HCT116 (cell line): ENCODE data around the gene DDX54. TPM values are rescaled to one million over a fixed set of nuclear protein-coding genes. Genes with fewer than 3 reads are reported as not detected.

Source experiments
- ATAC-seq: fragments of 200-7000 bp; cut with Tn5 transposase; 2 replicates; pipeline ENCODE4 v1.9.1; 2020; ENCODE audit warnings: mild to moderate bottlenecking, moderate library complexity
- BruUV-seq: library from RNA; stranded (reverse); fragments of 400-500 nt; replicated peaks from 2 replicates; lab custom pipeline; 2021; lab: Mats Ljungman, UMichigan
- CTCF ChIA-PET: fragments of 300-600 bp; sonication (Branson Sonifier 250); formaldehyde crosslinking; loops from one replicate; lab custom pipeline; 2021; ENCODE audit warnings: antibody characterized with exemption; lab: Charles Lee
- POLR2A ChIA-PET: fragments of 300-600, 350-600 bp; sonication (Branson Sonifier 250); formaldehyde crosslinking; loops from one replicate; lab custom pipeline; 2021; ENCODE audit warnings: antibody characterized with exemption; lab: Charles Lee
- RAD21 ChIA-PET, 2 experiments: fragments of 300-600 bp; sonication (Branson Sonifier 250); formaldehyde crosslinking; loops; one replicate each; lab custom pipeline; 2023; ENCODE audit warnings: low total read pairs in 2 of 2; ENCODE audit not compliant: uncharacterized antibody in 2 of 2, unreplicated experiment in 2 of 2, low non-redundant PET in 1 of 2; lab: Charles Lee
- DNase-seq: peaks from one replicate; pipeline ENCODE4 v3.0.0-alpha.2; 2010; ENCODE audit warnings: low read depth, low spot score
- H2AFZ ChIP-seq: fragments of 200-600 bp; shearing (Covaris generic), sonication (generic); 2 replicates; pipeline ENCODE4 v1.6.1; 2017; ENCODE audit warnings: low read depth, mixed run types, mixed read lengths, antibody characterized with exemption, low read length; ENCODE audit not compliant: poor library complexity, severe bottlenecking
- H3K27ac ChIP-seq: 2 replicates; pipeline ENCODE4 v1.5.1; 2012; ENCODE audit warnings: low read depth, low read length
- H3K27me3 ChIP-seq: fragments of 200-600 bp; sonication (generic); 2 replicates; pipeline ENCODE4 v1.6.1; 2016; ENCODE audit warnings: mixed run types, low read length, mixed read lengths; ENCODE audit not compliant: insufficient read depth
- H3K36me3 ChIP-seq, 2 experiments: fragments of 200-500 bp in 1 of 2; fragments of 200-600 bp in 1 of 2; sonication (Bioruptor generic) in 1 of 2; sonication (generic) in 1 of 2; 2 replicates each; pipeline versions ENCODE4 v1.5.1 to v1.6.1; 2014 to 2016; ENCODE audit warnings: low read length in 2 of 2, inconsistent platforms in 1 of 2, mixed read lengths in 1 of 2, mixed run types in 1 of 2; ENCODE audit not compliant: insufficient read depth in 2 of 2, control insufficient read depth in 1 of 2
- H3K4me1 ChIP-seq, 2 experiments: fragments of 200-600 bp in 1 of 2; sonication (generic) in 1 of 2; 2 replicates each; pipeline versions ENCODE4 v1.5.1 to v1.6.1; 2012 to 2017; ENCODE audit warnings: low read length in 2 of 2, inconsistent platforms in 1 of 2, mild to moderate bottlenecking in 1 of 2, mixed read lengths in 1 of 2, mixed run types in 1 of 2, moderate library complexity in 1 of 2; ENCODE audit not compliant: insufficient read depth in 2 of 2, control insufficient read depth in 1 of 2
- H3K4me2 ChIP-seq: fragments of 200-600 bp; sonication (generic); 2 replicates; pipeline ENCODE4 v1.6.1; 2017; ENCODE audit warnings: mixed run types, low read length, mixed read lengths
- H3K4me3 ChIP-seq, 2 experiments: fragments of 200-600 bp in 1 of 2; sonication (generic) in 1 of 2; replicated peaks in 1 of 2; 2 replicates each; pipeline ENCODE4 v1.5.1; 2011 to 2016; ENCODE audit warnings: low read length in 2 of 2, control low read depth in 1 of 2, low read depth in 1 of 2, mild to moderate bottlenecking in 1 of 2, mixed read lengths in 1 of 2, mixed run types in 1 of 2
- H3K79me2 ChIP-seq: fragments of 200-600 bp; sonication (generic); 2 replicates; pipeline ENCODE4 v1.6.1; 2017; ENCODE audit warnings: mild to moderate bottlenecking, mixed run types, low read length, moderate library complexity, mixed read lengths; ENCODE audit not compliant: insufficient read depth
- H3K9ac ChIP-seq: fragments of 200-600 bp; sonication (generic); 2 replicates; pipeline ENCODE4 v1.6.1; 2016; ENCODE audit warnings: low read length, mixed read lengths
- H3K9me2 ChIP-seq: fragments of 200-600 bp; sonication (generic), shearing (Covaris generic); 2 replicates; pipeline ENCODE4 v1.6.1; 2017; ENCODE audit warnings: mixed run types, mild to moderate bottlenecking, moderate library complexity; ENCODE audit not compliant: insufficient read depth
- H3K9me3 ChIP-seq, 2 experiments: fragments of 200-500 bp in 1 of 2; fragments of 200-600 bp in 1 of 2; sonication (Bioruptor generic) in 1 of 2; sonication (generic) in 1 of 2; 2 replicates each; pipeline ENCODE4 v1.6.1; 2014 to 2017; ENCODE audit warnings: low read length in 2 of 2, mixed read lengths in 2 of 2, inconsistent platforms in 1 of 2, low read depth in 1 of 2, mild to moderate bottlenecking in 1 of 2, mixed run types in 1 of 2, moderate library complexity in 1 of 2; ENCODE audit not compliant: control insufficient read depth in 1 of 2, insufficient read depth in 1 of 2
- H4K20me1 ChIP-seq: fragments of 200-600 bp; sonication (generic), shearing (Covaris generic); 2 replicates; pipeline ENCODE4 v1.6.1; 2017; ENCODE audit warnings: mixed run types, mild to moderate bottlenecking, moderate library complexity; ENCODE audit not compliant: insufficient read depth
- CBX3 ChIP-seq: IDR thresholded peaks from 2 replicates; pipeline ENCODE4 v1.6.1; 2012; ENCODE audit warnings: low read depth
- CEBPB ChIP-seq: IDR thresholded peaks from 2 replicates; pipeline ENCODE4 v1.6.1; 2012; ENCODE audit warnings: low read depth
- EGR1 ChIP-seq: IDR thresholded peaks from 2 replicates; pipeline ENCODE4 v1.6.1; 2012; ENCODE audit warnings: low read depth
- EZH2phosphoT487 ChIP-seq: fragments of 200-600 bp; IDR thresholded peaks from 2 replicates; pipeline ENCODE4 v1.6.1; 2018; ENCODE audit warnings: antibody characterized with exemption, borderline replicate concordance
- FOSL1 ChIP-seq: IDR thresholded peaks from 2 replicates; pipeline ENCODE4 v1.6.1; 2012; ENCODE audit warnings: low read depth
- JUND ChIP-seq: IDR thresholded peaks from 2 replicates; pipeline ENCODE4 v1.6.1; 2012
- POLR2AphosphoS5 ChIP-seq: IDR thresholded peaks from 2 replicates; pipeline ENCODE4 v1.6.1; 2011; ENCODE audit warnings: mild to moderate bottlenecking, low read depth, low read length, moderate library complexity
- RAD21 ChIP-seq: IDR thresholded peaks from 2 replicates; pipeline ENCODE4 v1.6.1; 2012; ENCODE audit warnings: low read depth, mild to moderate bottlenecking
- REST ChIP-seq: IDR thresholded peaks from 2 replicates; pipeline ENCODE4 v1.6.1; 2012; ENCODE audit warnings: low read depth
- SIN3A ChIP-seq: IDR thresholded peaks from 2 replicates; pipeline ENCODE4 v1.6.1; 2012; ENCODE audit warnings: low read depth
- SP1 ChIP-seq: IDR thresholded peaks from 2 replicates; pipeline ENCODE4 v1.6.1; 2012; ENCODE audit warnings: low read depth
- SRF ChIP-seq: IDR thresholded peaks from 2 replicates; pipeline ENCODE4 v1.6.1; 2012; ENCODE audit warnings: low read depth
- TCF7L2 ChIP-seq: IDR thresholded peaks from 2 replicates; pipeline ENCODE4 v1.7.0; 2011; ENCODE audit warnings: borderline replicate concordance, inconsistent platforms; ENCODE audit not compliant: insufficient read depth, insufficient read length; ENCODE audit errors: extremely low read depth
- YY1 ChIP-seq: IDR thresholded peaks from 2 replicates; pipeline ENCODE4 v1.6.1; 2011; ENCODE audit warnings: low read length, low read depth, moderate library complexity, mild to moderate bottlenecking; ENCODE audit not compliant: insufficient replicate concordance; ENCODE audit errors: extremely low read depth
- ZBTB33 ChIP-seq: IDR thresholded peaks from 2 replicates; pipeline ENCODE4 v1.6.1; 2011; ENCODE audit warnings: mild to moderate bottlenecking, low read length, moderate library complexity; ENCODE audit not compliant: insufficient replicate concordance; ENCODE audit errors: extremely low read depth
- ZFX ChIP-seq: fragments of 450-650 bp; IDR thresholded peaks from 2 replicates; pipeline ENCODE4 v1.6.1; 2017
- ZNF274 ChIP-seq: fragments of 200-500 bp; sonication (Bioruptor generic); IDR thresholded peaks from 2 replicates; pipeline ENCODE4 v1.6.1; 2014; ENCODE audit warnings: mild to moderate bottlenecking, low read depth, low read length, inconsistent platforms
- intact Hi-C: fragments of 100-400 bp; cut with micrococcal nuclease; formaldehyde crosslinking; loops from 2 replicates; pipeline ENCODE4 v1.10.0; 2022
- total RNA-seq: library from RNA; stranded (reverse); gene quantifications from one replicate; pipeline ENCODE4 v1.2.1, GENCODE V29; 2021; ENCODE audit not compliant: unreplicated experiment
- TF ChIP-seq, protein P1 (sequence below), 3 experiments: fragments of 200-600 bp in 1 of 3; sonication (generic) in 1 of 3; IDR thresholded peaks in 2 of 3; conservative IDR thresholded peaks in 1 of 3; 2 replicates each; pipeline ENCODE4 v1.5.1; 2012 to 2017; ENCODE audit warnings: low read depth in 2 of 3, low read length in 2 of 3, antibody characterized with exemption in 1 of 3, borderline replicate concordance in 1 of 3, control low read depth in 1 of 3, mild to moderate bottlenecking in 1 of 3, mixed read lengths in 1 of 3, mixed run types in 1 of 3, moderate library complexity in 1 of 3; ENCODE audit not compliant: insufficient read depth in 1 of 3
- TF ChIP-seq, protein P2 (sequence below): IDR thresholded peaks from 2 replicates; pipeline ENCODE4 v1.6.1; 2012

The DDX54 gene
- total RNA-seq, 1 experiment from 2014 or later = 110 TPM

GRCh38 chr12:113195598-113195997 is 10.3 kb upstream of the DDX54 start:
- H3K27me3 ChIP-seq = no peaks in the 10 kb centered on the region
- peaks cover 37 to 58% of the 10 kb centered on the region in 2 experiments for H3K4me1 ChIP-seq
- H2AFZ ChIP-seq = no peak overlapping the region
- no peak for TF ChIP-seq TCF7L2
- no peak for TF ChIP-seq YY1
- no peak for TF ChIP-seq EGR1
- TF ChIP-seq SP1 = no peak
- TF ChIP-seq POLR2AphosphoS5 = no peak
- TF ChIP-seq ZFX = no peak
- no peak for TF ChIP-seq SIN3A
- no peak for TF ChIP-seq CBX3
- no peak for TF ChIP-seq EZH2phosphoT487
- no peak for TF ChIP-seq ZBTB33
- TF ChIP-seq ZNF274 = no peak
- TF ChIP-seq CEBPB = no peak
- TF ChIP-seq, protein P1, sequence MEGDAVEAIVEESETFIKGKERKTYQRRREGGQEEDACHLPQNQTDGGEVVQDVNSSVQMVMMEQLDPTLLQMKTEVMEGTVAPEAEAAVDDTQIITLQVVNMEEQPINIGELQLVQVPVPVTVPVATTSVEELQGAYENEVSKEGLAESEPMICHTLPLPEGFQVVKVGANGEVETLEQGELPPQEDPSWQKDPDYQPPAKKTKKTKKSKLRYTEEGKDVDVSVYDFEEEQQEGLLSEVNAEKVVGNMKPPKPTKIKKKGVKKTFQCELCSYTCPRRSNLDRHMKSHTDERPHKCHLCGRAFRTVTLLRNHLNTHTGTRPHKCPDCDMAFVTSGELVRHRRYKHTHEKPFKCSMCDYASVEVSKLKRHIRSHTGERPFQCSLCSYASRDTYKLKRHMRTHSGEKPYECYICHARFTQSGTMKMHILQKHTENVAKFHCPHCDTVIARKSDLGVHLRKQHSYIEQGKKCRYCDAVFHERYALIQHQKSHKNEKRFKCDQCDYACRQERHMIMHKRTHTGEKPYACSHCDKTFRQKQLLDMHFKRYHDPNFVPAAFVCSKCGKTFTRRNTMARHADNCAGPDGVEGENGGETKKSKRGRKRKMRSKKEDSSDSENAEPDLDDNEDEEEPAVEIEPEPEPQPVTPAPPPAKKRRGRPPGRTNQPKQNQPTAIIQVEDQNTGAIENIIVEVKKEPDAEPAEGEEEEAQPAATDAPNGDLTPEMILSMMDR (IDR thresholded peaks at IDR 0.05 in 2 of 3, conservative IDR thresholded peaks at IDR 0.05 in 1 of 3; ENCODE audit: borderline replicate concordance in 1 of 3, insufficient read depth in 1 of 3, low read depth in 2 of 3, low read length in 2 of 3) = no peak
- TF ChIP-seq, protein P2, sequence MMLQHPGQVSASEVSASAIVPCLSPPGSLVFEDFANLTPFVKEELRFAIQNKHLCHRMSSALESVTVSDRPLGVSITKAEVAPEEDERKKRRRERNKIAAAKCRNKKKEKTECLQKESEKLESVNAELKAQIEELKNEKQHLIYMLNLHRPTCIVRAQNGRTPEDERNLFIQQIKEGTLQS = no peak
- no peak for TF ChIP-seq FOSL1
- no peak for TF ChIP-seq REST
- no peak for TF ChIP-seq SRF
- TF ChIP-seq RAD21 = no peak
- TF ChIP-seq JUND = no peak
- no peak overlapping the region for H3K4me2 ChIP-seq
- H3K9me3 ChIP-seq = no peaks in the 10 kb centered on the region
- POLR2A ChIA-PET = interaction anchor here (3.1 kb wide), 1 partner anchor 10 kb away, joined by 15 read pairs; the partner anchor contains the start of genes DDX54 and RITA1
- no peaks in the 10 kb centered on the region for H4K20me1 ChIP-seq
- H3K36me3 ChIP-seq = peaks cover 4 to 15% of the 10 kb centered on the region in 2 experiments; a peak in 2 of 4 replicates
- no peak for DNase-seq
- CTCF ChIA-PET = interaction anchor here (0.7 to 1.4 kb wide), 2 partner anchors 9 to 230 kb away, joined by 3 to 4 read pairs; no protein-coding TSS in a partner anchor
- no TSS peak for BruUV-seq
- no peak overlapping the region for H3K4me3 ChIP-seq
- H3K79me2 ChIP-seq = no peaks in the 10 kb centered on the region
- no peaks in the 10 kb centered on the region for H3K9me2 ChIP-seq
- RAD21 ChIA-PET = no interaction called here
- H3K27ac ChIP-seq = no peak overlapping the region
- no peak for ATAC-seq
- intact Hi-C loops = loop anchor here (5.0 to 10.0 kb wide), 2 partner anchors 102 to 139 kb away; partner anchors contain the start of gene SLC8B1
- H3K9ac ChIP-seq = no peak overlapping the region
